ENCODE results near the gene RNF13.
"Not testable (repeated sequence)": the region's sequence is repeated elsewhere in the genome, so short reads cannot be mapped to it uniquely, and the experiment has no call there.

RNF13 gene

GRCh38 chr3:149800693-149801092 lies 12.3 kb upstream of the RNF13 start:
- FAIRE-seq (no peak), DNase-seq (ENCODE audit: low spot score) (no peak)

GRCh38 chr3:149801195-149801594 lies 11.8 kb upstream of the RNF13 start:
- FAIRE-seq: no peak
- no peak for DNase-seq (ENCODE audit: low spot score)

GRCh38 chr3:149801639-149802038 lies 11.4 kb upstream of the RNF13 start:
- FAIRE-seq (no peak), DNase-seq (ENCODE audit: low spot score) (no peak)

- DNase-seq (ENCODE audit: low spot score) (no peak), FAIRE-seq (no peak)
Observed at GRCh38 chr3:149806171-149806778, 6.7 kb upstream of the RNF13 start.

GRCh38 chr3:149808209-149808829 lies 4.7 kb upstream of the RNF13 start:
- peak; percentile 66 for DNase-seq (ENCODE audit: low spot score)
- peak; percentile 88 for FAIRE-seq

- no peak for FAIRE-seq
- no peak for DNase-seq (ENCODE audit: low spot score)
Observed at GRCh38 chr3:149809699-149810098, 3.3 kb upstream of the RNF13 start.

- DNase-seq (ENCODE audit: low spot score) (no peak), FAIRE-seq (no peak)
Observed at GRCh38 chr3:149810846-149811245, 2.2 kb upstream of the RNF13 start.

GRCh38 chr3:149812165-149812605 lies 830 bp upstream of the RNF13 start:
- DNase-seq (ENCODE audit: low spot score): no peak
- FAIRE-seq: peak; percentile 67

- DNase-seq (ENCODE audit: low spot score): peak; percentile 23
- no peak for FAIRE-seq
Observed at GRCh38 chr3:149813367-149814281, 609 bp downstream of the RNF13 start.

GRCh38 chr3:149815321-149815720 lies 2.3 kb downstream of the RNF13 start:
- FAIRE-seq (no peak), DNase-seq (ENCODE audit: low spot score) (no peak)

GRCh38 chr3:149815728-149816127 lies 2.7 kb downstream of the RNF13 start:
- DNase-seq (ENCODE audit: low spot score) (no peak), FAIRE-seq (no peak)

GRCh38 chr3:149816311-149816710 lies 3.3 kb downstream of the RNF13 start:
- no peak for FAIRE-seq
- no peak for DNase-seq (ENCODE audit: low spot score)

GRCh38 chr3:149816986-149817385 lies 4.0 kb downstream of the RNF13 start:
- DNase-seq (ENCODE audit: low spot score) (no peak), FAIRE-seq (no peak)

GRCh38 chr3:149819432-149819831 lies 6.4 kb downstream of the RNF13 start:
- DNase-seq (ENCODE audit: low spot score) (no peak), FAIRE-seq (no peak)

GRCh38 chr3:149820183-149820582 lies 7.2 kb downstream of the RNF13 start:
- FAIRE-seq: no peak
- no peak for DNase-seq (ENCODE audit: low spot score)

- FAIRE-seq (no peak), DNase-seq (ENCODE audit: low spot score) (no peak)
Observed at GRCh38 chr3:149826636-149827035, 13.6 kb downstream of the RNF13 start.

GRCh38 chr3:149828390-149828789 lies 15.4 kb downstream of the RNF13 start:
- DNase-seq (ENCODE audit: low spot score): no peak
- no peak for FAIRE-seq

- FAIRE-seq; DNase-seq (ENCODE audit: low spot score): not testable (repeated sequence)
Observed at GRCh38 chr3:149829631-149830030, 16.6 kb downstream of the RNF13 start.

- FAIRE-seq: no peak
- DNase-seq (ENCODE audit: low spot score): no peak
Observed at GRCh38 chr3:149830902-149831301, 17.9 kb downstream of the RNF13 start.

GRCh38 chr3:149831321-149831720 lies 18.3 kb downstream of the RNF13 start:
- DNase-seq (ENCODE audit: low spot score) (no peak), FAIRE-seq (no peak)

- FAIRE-seq: no peak
- no peak for DNase-seq (ENCODE audit: low spot score)
Observed at GRCh38 chr3:149832086-149832485, 19.1 kb downstream of the RNF13 start.

GRCh38 chr3:149833241-149833640 lies 20.2 kb downstream of the RNF13 start:
- DNase-seq (ENCODE audit: low spot score): no peak
- FAIRE-seq: no peak
